Measurements from ENCODE around the gene SNAP25.

SNAP25 gene

GRCh38 chr20:10259166-10259565, 40.5 kb downstream of the SNAP25 start:
- H3K27ac ChIP-seq = no peak overlapping the region
- DNase-seq (ENCODE audit: low read depth, low spot score) = no peak

GRCh38 chr20:10260316-10260715, 41.7 kb downstream of the SNAP25 start:
- H3K27ac ChIP-seq = no peak overlapping the region

GRCh38 chr20:10261702-10262101, 43.1 kb downstream of the SNAP25 start:
- no peak overlapping the region for H3K27ac ChIP-seq
- DNase-seq (ENCODE audit: low read depth, low spot score) = no peak

More at GRCh38 chr20:10260316-10260715, 41.7 kb downstream of the SNAP25 start:
- no peak for DNase-seq (ENCODE audit: low read depth, low spot score)

- no peak overlapping the region for H3K27ac ChIP-seq
- DNase-seq (ENCODE audit: low read depth, low spot score) = no peak
Measured at GRCh38 chr20:10263385-10264165, 44.9 kb downstream of the SNAP25 start.

GRCh38 chr20:10264166-10264558, 45.5 kb downstream of the SNAP25 start:
- no peak overlapping the region for H3K27ac ChIP-seq

GRCh38 chr20:10268636-10269035, 50.0 kb downstream of the SNAP25 start:
- no peak for DNase-seq (ENCODE audit: low read depth, low spot score)
- no peak overlapping the region for H3K27ac ChIP-seq

More at GRCh38 chr20:10264166-10264558, 45.5 kb downstream of the SNAP25 start:
- no peak for DNase-seq (ENCODE audit: low read depth, low spot score)

GRCh38 chr20:10270630-10271029, 52.0 kb downstream of the SNAP25 start:
- H3K27ac ChIP-seq = no peak overlapping the region
- no peak for DNase-seq (ENCODE audit: low read depth, low spot score)

- DNase-seq (ENCODE audit: low read depth, low spot score) = no peak
- no peak overlapping the region for H3K27ac ChIP-seq
Measured at GRCh38 chr20:10271494-10272219, 53.0 kb downstream of the SNAP25 start.

GRCh38 chr20:10276878-10277580, 58.4 kb downstream of the SNAP25 start:
- DNase-seq (ENCODE audit: low read depth, low spot score) = no peak
- no peak overlapping the region for H3K27ac ChIP-seq

- DNase-seq (ENCODE audit: low read depth, low spot score) = no peak
- H3K27ac ChIP-seq = no peak overlapping the region
Measured at GRCh38 chr20:10277616-10278015, 59.0 kb downstream of the SNAP25 start.

- no peak for DNase-seq (ENCODE audit: low read depth, low spot score)
- H3K27ac ChIP-seq = no peak overlapping the region
Measured at GRCh38 chr20:10278412-10278811, 59.8 kb downstream of the SNAP25 start.

- H3K27ac ChIP-seq = no peak overlapping the region
- DNase-seq (ENCODE audit: low read depth, low spot score) = no peak
Measured at GRCh38 chr20:10280018-10280908, 61.6 kb downstream of the SNAP25 start.

- no peak overlapping the region for H3K27ac ChIP-seq
- no peak for DNase-seq (ENCODE audit: low read depth, low spot score)
Measured at GRCh38 chr20:10281911-10282310, 63.3 kb downstream of the SNAP25 start.

- no peak for DNase-seq (ENCODE audit: low read depth, low spot score)
- no peak overlapping the region for H3K27ac ChIP-seq
Measured at GRCh38 chr20:10282979-10283456, 64.4 kb downstream of the SNAP25 start.

GRCh38 chr20:10286356-10286755, 67.7 kb downstream of the SNAP25 start:
- DNase-seq (ENCODE audit: low read depth, low spot score) = no peak
- H3K27ac ChIP-seq = no peak overlapping the region

- DNase-seq (ENCODE audit: low read depth, low spot score) = no peak
- H3K27ac ChIP-seq = no peak overlapping the region
Measured at GRCh38 chr20:10288421-10288820, 69.8 kb downstream of the SNAP25 start.

GRCh38 chr20:10288954-10289646, 70.5 kb downstream of the SNAP25 start:
- no peak for DNase-seq (ENCODE audit: low read depth, low spot score)
- no peak overlapping the region for H3K27ac ChIP-seq

GRCh38 chr20:10291568-10292248, 73.1 kb downstream of the SNAP25 start:
- DNase-seq (ENCODE audit: low read depth, low spot score) = no peak

GRCh38 chr20:10297223-10297622, 78.6 kb downstream of the SNAP25 start:
- DNase-seq (ENCODE audit: low read depth, low spot score) = no peak
- H3K27ac ChIP-seq = no peak overlapping the region

More at GRCh38 chr20:10291568-10292248, 73.1 kb downstream of the SNAP25 start:
- H3K27ac ChIP-seq = no peak overlapping the region

Measured in epithelial cell of prostate (primary cell).